OCI-LY3 (cell line): ENCODE data around the gene MPL.

ENCODE experiments used
- EZH2phosphoT487 ChIP-seq: fragments of 200-600 bp; shearing (Covaris generic); IDR thresholded peaks from 2 replicates; pipeline ENCODE4 v1.6.1; 2018; ENCODE audit warnings: antibody characterized with exemption, mixed run types, low read depth
- TF ChIP-seq, protein P1 (sequence below): fragments of 200-600, 300-600 bp; sonication (generic); IDR thresholded peaks from 2 replicates; pipeline ENCODE4 v1.5.1; 2014; ENCODE audit warnings: antibody characterized with exemption, low read length, low read depth

DNA sequence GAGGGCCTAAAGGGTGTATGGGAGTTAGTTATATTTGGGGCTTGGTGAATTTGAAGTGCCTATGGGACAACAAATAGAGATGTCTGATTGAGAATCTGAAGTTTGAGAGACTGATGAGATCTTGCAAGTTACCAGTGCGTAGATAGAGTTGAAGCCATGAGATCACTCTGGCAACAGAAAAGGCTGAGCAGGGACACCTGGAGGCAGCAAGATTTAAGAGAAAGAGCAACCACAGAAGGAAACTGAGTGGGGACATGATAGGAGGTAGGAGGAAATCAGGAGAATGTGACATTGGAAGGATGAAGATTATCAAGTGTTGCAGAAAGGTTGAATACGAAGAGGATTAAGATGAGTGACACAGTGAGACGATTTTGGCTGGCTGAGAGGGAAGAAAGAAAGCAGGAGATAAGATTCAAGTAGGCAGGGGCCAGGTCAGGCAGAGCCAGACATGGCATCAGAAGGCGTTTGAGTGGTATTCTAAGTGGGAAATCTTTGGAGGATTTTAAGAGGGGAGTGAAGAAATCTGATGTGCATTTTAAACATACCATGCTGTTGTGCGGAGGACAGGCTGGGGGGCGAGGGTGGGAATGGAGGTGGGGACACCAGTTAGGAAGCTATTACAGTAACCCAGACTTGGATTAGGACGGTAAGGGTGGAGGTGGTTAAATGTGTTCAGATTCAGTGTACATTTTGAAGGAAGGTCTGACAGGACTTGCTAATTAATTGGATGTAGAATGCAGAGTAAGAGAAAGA is 3.0 kb upstream of the MPL start:
- TF ChIP-seq, protein P1, sequence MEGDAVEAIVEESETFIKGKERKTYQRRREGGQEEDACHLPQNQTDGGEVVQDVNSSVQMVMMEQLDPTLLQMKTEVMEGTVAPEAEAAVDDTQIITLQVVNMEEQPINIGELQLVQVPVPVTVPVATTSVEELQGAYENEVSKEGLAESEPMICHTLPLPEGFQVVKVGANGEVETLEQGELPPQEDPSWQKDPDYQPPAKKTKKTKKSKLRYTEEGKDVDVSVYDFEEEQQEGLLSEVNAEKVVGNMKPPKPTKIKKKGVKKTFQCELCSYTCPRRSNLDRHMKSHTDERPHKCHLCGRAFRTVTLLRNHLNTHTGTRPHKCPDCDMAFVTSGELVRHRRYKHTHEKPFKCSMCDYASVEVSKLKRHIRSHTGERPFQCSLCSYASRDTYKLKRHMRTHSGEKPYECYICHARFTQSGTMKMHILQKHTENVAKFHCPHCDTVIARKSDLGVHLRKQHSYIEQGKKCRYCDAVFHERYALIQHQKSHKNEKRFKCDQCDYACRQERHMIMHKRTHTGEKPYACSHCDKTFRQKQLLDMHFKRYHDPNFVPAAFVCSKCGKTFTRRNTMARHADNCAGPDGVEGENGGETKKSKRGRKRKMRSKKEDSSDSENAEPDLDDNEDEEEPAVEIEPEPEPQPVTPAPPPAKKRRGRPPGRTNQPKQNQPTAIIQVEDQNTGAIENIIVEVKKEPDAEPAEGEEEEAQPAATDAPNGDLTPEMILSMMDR, result no peak
- TF ChIP-seq EZH2phosphoT487, result no peak
